Right lobe of liver (tissue), 6 donors: ENCODE results near the gene TNKS1BP1. TPM values are rescaled to one million over a fixed set of nuclear protein-coding genes. Genes with fewer than 3 reads are reported as not detected.

Experiments used
- ATAC-seq, 4 donors: fragments of 200-7000 bp; cut with Tn5 transposase; one replicate each; pipeline ENCODE4 v1.9.1; 2020; ENCODE audit warnings: mild to moderate bottlenecking in 4 of 4, moderate library complexity in 4 of 4
- DNase-seq, 3 donors: peaks; one replicate each; pipeline ENCODE4 v3.0.0-alpha.2; 2020
- H3K27ac ChIP-seq, 3 donors: fragments of 200-600 bp; one replicate each; pipeline ENCODE4 v1.8.0; 2022
- H3K27me3 ChIP-seq, 2 donors: fragments of 200-600 bp; one replicate each; pipeline ENCODE4 v1.8.0; 2022
- H3K36me3 ChIP-seq, 4 donors: fragments of 200-600 bp; sonication (generic) in 1 of 4; one replicate each; pipeline versions ENCODE4 v1.5.1 to v1.8.0; 2017 to 2022; ENCODE audit warnings: control low read depth in 1 of 4
- H3K4me1 ChIP-seq, 4 donors: fragments of 200-600 bp; sonication (generic) in 1 of 4; one replicate each; pipeline versions ENCODE4 v1.5.1 to v1.8.0; 2017 to 2022; ENCODE audit warnings: control low read depth in 1 of 4
- H3K4me3 ChIP-seq, 3 donors: fragments of 200-600 bp; one replicate each; pipeline ENCODE4 v1.8.0; 2022
- H3K9me3 ChIP-seq, 4 donors: fragments of 200-600 bp; sonication (generic) in 1 of 4; one replicate each; pipeline versions ENCODE4 v1.5.1 to v1.8.0; 2017 to 2022; ENCODE audit warnings: control low read depth in 1 of 4
- POLR2A ChIP-seq: fragments of 450-650 bp; IDR thresholded peaks from one replicate; pipeline ENCODE4 v1.6.1; 2017; ENCODE audit warnings: antibody characterized with exemption, mild to moderate bottlenecking
- WGBS: methylation state at CpG from one replicate; pipeline ENCODE4 v1.1.6; 2018; ENCODE audit warnings: low coverage, low lambda C conversion rate; ENCODE audit not compliant: insufficient coverage; ENCODE audit errors: missing lambda C conversion rate; 5-methylcytosine and 5-hydroxymethylcytosine counted together
- intact Hi-C, 2 donors: fragments of 100-400 bp; cut with DNase I; formaldehyde crosslinking; loops; one replicate each; pipeline versions ENCODE4 v1.11.2 to v1.14.1; 2022
- total RNA-seq, 6 experiments: library from RNA; depleted of rRNA in 2 of 6; stranded (reverse); fragments of >200 nt in 2 of 6; fragmentation: NEBNext Ultra II Directional in 3 of 6; extraction: Animal tissue kit (Norgen Biotek cat#: 25700) in 3 of 6; gene quantifications; one replicate each; pipeline versions ENCODE4 v1.1.0 to v1.2.4, GENCODE V29; 2016 to 2023
- TF ChIP-seq, protein P1 (sequence below), 4 donors: fragments of 200-600 bp in 3 of 4; fragments of 450-650 bp in 1 of 4; IDR thresholded peaks; one replicate each; pipeline versions ENCODE4 v1.5.1 to v1.8.0; 2016 to 2022; ENCODE audit warnings: antibody characterized with exemption in 4 of 4, mild to moderate bottlenecking in 2 of 4
- donor health status: DM: no; HTN: yes; CAD: no.
- donor health status: DM: no; HTN: no; CAD: no.
- donor health status: DM: no; HTN: no; CAD: no.
- donor health status: DM: no; HTN: yes; CAD: no.
- donor health status: DM: no; HTN: yes; CAD: no.

TNKS1BP1 gene
- total RNA-seq, 6 experiments from 2014 or later, result 52.4 to 124 (median 92.7) TPM

GRCh38 chr11:57275582-57275981, 49.2 kb downstream of the TNKS1BP1 start:
- no peaks in the 10 kb centered on the region for H3K9me3 ChIP-seq
- H3K4me3 ChIP-seq, result no peak overlapping the region
- H3K27ac ChIP-seq, result no peak overlapping the region
- H3K4me1 ChIP-seq, result peaks cover 0 to 18% (median 7%) of the 10 kb centered on the region in 4 donors
- intact Hi-C loops, result no loop called here
- DNase-seq, result no peak
- TF ChIP-seq POLR2A, result no peak
- TF ChIP-seq, protein P1, sequence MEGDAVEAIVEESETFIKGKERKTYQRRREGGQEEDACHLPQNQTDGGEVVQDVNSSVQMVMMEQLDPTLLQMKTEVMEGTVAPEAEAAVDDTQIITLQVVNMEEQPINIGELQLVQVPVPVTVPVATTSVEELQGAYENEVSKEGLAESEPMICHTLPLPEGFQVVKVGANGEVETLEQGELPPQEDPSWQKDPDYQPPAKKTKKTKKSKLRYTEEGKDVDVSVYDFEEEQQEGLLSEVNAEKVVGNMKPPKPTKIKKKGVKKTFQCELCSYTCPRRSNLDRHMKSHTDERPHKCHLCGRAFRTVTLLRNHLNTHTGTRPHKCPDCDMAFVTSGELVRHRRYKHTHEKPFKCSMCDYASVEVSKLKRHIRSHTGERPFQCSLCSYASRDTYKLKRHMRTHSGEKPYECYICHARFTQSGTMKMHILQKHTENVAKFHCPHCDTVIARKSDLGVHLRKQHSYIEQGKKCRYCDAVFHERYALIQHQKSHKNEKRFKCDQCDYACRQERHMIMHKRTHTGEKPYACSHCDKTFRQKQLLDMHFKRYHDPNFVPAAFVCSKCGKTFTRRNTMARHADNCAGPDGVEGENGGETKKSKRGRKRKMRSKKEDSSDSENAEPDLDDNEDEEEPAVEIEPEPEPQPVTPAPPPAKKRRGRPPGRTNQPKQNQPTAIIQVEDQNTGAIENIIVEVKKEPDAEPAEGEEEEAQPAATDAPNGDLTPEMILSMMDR (IDR thresholded peaks at IDR 0.05), result no peak
- peak in 3 of 4 donors; percentile 15 to 25 (median 24) for ATAC-seq
- H3K27me3 ChIP-seq, result no peaks in the 10 kb centered on the region
- H3K36me3 ChIP-seq, result no peaks in the 10 kb centered on the region
- 26% methylated on average over 2 of the region's 3 CpGs for WGBS

DNA sequence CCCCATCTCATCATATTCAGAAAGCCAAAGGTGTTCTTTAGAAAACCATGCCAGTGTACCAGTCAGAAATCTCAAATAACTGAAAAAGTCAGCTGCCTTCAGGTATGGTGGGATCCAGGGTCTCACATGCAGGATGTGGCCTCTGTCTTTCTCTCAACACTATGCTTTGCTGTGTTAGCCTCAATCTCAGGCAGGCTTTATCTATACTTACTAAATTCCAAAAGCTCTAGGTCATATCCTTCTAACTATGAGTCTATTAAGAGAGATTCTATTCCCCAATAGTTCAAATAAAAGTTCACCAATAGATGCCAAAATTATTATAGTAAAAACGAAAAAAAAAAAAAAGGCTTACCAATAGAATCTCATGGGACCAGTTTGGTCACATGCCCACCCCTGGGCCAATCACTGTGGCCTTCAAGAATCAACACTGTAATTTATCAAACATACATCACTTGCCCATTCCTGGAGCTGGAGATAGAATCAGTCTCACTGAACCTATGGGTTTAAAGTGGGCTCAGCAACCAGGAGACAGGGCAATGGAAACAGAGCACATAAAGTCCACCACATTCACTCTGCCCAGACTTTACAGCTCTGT, 49.8 kb downstream of the TNKS1BP1 start:
- TF ChIP-seq, protein P1 (IDR thresholded peaks at IDR 0.05), result no peak
- Histone ChIP-seq H3K9me3 (no peaks in the 10 kb centered on the region), H3K4me3 (no peak overlapping the region), H3K4me1 (peaks cover 0 to 18% (median 7%) of the 10 kb centered on the region in 4 donors), H3K27me3 (no peaks in the 10 kb centered on the region), H3K36me3 (no peaks in the 10 kb centered on the region), H3K27ac (no peak overlapping the region)
- 31% methylated on average over 1 of the region's 1 CpG for WGBS
- DNase-seq, result no peak
- intact Hi-C loops, result no loop called here
- ATAC-seq, result no peak

GRCh38 chr11:57273448-57274058, 51.2 kb downstream of the TNKS1BP1 start:
- H3K36me3 ChIP-seq, result no peaks in the 10 kb centered on the region
- peaks cover 0 to 18% (median 7%) of the 10 kb centered on the region in 4 donors for H3K4me1 ChIP-seq
- DNase-seq, result no peak
- TF ChIP-seq POLR2A, result no peak
- TF ChIP-seq, protein P1 (IDR thresholded peaks at IDR 0.05), result no peak
- H3K9me3 ChIP-seq, result no peaks in the 10 kb centered on the region
- no peak overlapping the region for H3K4me3 ChIP-seq
- no peaks in the 10 kb centered on the region for H3K27me3 ChIP-seq
- ATAC-seq, result no peak
- 96% methylated on average over 3 of the region's 4 CpGs for WGBS
- H3K27ac ChIP-seq, result no peak overlapping the region
- intact Hi-C loops, result no loop called here

GRCh38 chr11:57269571-57270021, 55.2 kb downstream of the TNKS1BP1 start:
- no peak for DNase-seq
- no peak overlapping the region for H3K27ac ChIP-seq
- no peak overlapping the region for H3K4me3 ChIP-seq
- peak; percentile 39 to 66 (median 44) for ATAC-seq
- no peaks in the 10 kb centered on the region for H3K9me3 ChIP-seq
- WGBS, result no CpG with 5 or more reads among the region's 3 CpGs
- H3K4me1 ChIP-seq, result no peaks in the 10 kb centered on the region
- TF ChIP-seq, protein P1 (IDR thresholded peaks at IDR 0.05), result no peak
- no peak for TF ChIP-seq POLR2A
- no peaks in the 10 kb centered on the region for H3K36me3 ChIP-seq
- H3K27me3 ChIP-seq, result no peaks in the 10 kb centered on the region
- intact Hi-C loops, result no loop called here
